HG02623 (cell line): ENCODE data around the gene NCR3LG1.

Source experiments
- ATAC-seq: cut with Tn5 transposase; IDR thresholded peaks from one replicate; pipeline ENCODE4 v1.9.1; 2021; ENCODE audit warnings: moderate library complexity; ENCODE audit not compliant: unreplicated experiment

Gene NCR3LG1

GRCh38 chr11:17391493-17392355 lies 40.1 kb downstream of the NCR3LG1 start:
- ATAC-seq = no peak

- no peak for ATAC-seq
These were observed 41.3 kb downstream of the NCR3LG1 start for GRCh38 chr11:17392872-17393271.

DNA sequence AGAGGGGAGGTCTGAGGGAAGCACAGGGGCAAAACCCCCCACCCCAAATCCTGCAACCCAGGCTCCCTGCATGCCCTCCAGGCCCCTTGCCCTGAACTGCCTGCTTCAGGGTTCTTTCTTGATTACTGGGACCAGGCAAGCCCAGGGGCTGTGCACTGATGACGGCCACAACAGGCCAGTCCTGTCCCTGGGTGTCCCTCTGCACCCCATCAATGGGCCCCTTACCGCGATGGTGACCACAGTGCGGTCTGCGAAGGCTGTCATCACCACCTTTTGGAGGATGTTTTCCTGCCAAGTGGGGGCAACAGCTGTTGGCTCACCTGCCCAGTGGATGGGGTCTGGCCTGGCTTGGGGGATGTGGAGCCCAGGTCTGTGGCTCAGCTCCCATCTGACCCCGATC lies 41.9 kb downstream of the NCR3LG1 start:
- no peak for ATAC-seq

- no peak for ATAC-seq
These were observed 43.3 kb downstream of the NCR3LG1 start for GRCh38 chr11:17394743-17395390.

GRCh38 chr11:17395554-17395961 lies 44.0 kb downstream of the NCR3LG1 start:
- no peak for ATAC-seq

DNA sequence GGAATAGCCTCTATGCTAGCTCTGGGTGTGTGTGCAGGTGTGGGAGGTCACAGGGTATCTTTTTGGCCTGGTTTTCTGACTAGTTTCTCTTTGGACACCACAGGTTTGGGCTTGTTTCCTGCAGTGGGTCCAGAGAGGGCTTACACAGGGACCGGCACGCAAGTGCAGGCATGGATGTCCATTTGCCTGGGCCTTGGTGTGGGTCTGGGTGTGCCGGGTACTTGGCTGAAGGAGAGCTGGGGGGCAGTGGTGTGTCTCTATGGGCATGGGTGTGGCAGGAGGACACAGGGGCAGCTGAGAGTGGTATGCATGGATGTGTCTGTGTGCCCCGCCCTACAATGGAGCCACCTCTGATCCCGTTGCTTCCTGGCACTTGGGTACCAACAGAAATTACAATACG lies 44.4 kb downstream of the NCR3LG1 start:
- ATAC-seq = no peak

- ATAC-seq = no peak
These were observed 45.2 kb downstream of the NCR3LG1 start for GRCh38 chr11:17396598-17397310.

GRCh38 chr11:17397311-17398002 lies 45.9 kb downstream of the NCR3LG1 start:
- no peak for ATAC-seq

DNA sequence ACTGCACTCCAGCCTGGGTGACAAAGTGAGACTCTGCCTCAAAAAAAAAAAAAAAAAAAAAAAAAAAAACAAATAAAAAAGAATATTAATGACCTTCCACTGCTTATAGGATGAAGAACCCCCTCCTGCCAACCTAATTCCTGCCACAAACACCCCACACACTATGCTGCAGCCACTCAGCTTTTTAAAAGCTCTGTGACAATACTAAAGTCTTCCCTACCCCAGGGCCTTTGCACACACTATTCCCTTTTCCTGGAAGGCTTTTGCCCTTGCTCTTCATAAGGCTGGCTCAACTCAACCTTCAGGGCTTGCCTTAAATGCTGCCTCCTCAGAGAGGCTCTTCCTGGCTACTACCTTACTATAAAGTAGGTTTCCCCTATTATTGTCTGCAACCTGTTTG lies 47.6 kb downstream of the NCR3LG1 start:
- ATAC-seq = no peak

DNA sequence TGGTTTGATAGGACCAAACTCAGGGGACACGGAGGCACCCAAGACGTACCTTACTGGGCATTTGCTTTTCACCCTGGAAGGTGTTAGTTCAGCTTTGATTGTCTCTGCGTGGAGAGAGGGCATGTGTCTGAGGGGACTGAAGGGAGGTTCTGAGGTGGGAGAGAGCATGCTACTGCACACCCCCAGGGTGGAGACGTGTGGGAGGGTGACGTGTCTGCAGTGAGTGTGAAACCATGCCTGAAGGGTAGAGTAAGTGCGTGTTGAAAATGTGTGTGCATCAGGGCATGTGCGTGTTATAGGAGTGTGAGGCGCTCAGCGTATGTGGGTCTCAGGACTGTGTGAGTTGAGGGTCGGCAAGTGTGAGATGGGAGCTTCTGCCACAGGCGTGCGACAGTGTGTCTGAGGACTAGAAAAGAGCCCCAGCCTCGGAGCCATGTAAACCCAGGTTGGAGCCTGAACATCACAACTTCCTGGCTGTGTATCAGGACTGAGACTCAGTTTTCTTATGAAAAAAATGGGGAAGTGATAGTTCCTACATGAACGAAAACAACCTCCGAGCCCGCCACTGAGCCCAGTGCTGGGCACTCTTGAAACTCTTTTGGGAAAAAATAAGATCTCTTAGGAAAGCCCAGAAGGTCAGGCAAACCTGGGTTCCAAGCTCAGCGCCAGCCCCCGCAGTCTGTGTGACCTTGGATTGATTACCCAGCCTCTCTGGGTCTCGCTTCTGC lies 48.6 kb downstream of the NCR3LG1 start:
- ATAC-seq = no peak

DNA sequence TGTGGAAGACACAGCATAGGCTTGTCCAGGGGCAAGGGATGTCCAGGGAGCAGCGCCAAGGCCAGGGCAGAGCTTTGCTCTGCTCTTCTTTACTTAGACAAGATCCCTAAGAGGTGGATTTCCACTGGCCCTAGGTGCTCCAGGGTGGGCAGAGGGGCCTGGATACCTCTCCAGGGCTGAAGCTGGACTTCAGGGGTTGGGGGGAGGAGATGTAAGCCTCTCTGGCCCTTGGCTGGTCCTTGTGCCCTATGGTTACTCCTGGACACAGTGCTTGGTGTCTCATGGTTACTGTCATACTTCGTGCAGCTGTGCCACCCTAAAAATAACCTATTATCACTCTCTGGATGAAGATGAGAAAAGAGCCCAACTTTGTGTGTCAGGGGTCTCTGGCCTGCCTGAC lies 49.7 kb downstream of the NCR3LG1 start:
- no peak for ATAC-seq

DNA sequence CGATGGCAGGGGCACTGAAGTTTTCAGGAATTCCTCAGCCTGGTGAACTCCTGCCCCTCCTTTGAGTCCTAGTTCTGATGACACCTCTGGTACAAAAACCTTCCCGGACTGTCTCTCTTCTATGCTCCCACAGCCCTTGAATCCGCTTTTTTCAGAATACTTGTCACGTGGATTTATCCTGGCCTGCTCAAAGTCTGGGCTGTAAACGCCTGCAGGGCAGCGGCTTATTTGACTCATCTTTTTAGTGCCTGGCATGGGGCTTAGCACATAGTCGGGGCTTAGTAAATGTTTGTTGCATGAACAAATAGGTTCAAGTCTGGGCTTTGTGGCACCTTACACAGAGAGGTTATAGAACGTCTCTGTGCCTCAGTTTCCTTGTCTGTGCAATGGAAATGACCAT lies 50.2 kb downstream of the NCR3LG1 start:
- ATAC-seq = no peak

DNA sequence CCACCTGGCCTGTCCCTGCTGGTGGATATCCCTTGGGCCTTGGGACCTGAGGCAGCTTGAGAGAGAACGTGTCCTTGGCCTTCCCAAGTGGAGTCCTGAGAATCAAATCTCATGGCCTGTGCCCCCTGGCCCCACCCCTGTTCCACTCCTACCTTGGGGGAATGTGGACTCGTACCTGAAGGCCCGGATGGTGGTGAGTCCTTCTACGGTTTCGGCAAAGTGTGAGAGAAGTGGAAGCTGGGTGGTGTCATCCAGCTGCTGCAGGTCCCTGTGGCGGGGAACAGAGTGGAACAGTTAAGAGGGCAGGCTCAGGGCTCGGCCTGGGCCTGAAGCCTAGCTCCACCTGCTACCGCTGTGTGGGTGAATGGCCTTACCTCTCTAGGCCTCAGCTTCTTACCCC lies 50.9 kb downstream of the NCR3LG1 start:
- no peak for ATAC-seq

- no peak for ATAC-seq
These were observed 52.6 kb downstream of the NCR3LG1 start for GRCh38 chr11:17403980-17404759.

GRCh38 chr11:17405232-17406005 lies 53.8 kb downstream of the NCR3LG1 start:
- ATAC-seq = no peak

- no peak for ATAC-seq
These were observed 54.6 kb downstream of the NCR3LG1 start for GRCh38 chr11:17406082-17406817.

DNA sequence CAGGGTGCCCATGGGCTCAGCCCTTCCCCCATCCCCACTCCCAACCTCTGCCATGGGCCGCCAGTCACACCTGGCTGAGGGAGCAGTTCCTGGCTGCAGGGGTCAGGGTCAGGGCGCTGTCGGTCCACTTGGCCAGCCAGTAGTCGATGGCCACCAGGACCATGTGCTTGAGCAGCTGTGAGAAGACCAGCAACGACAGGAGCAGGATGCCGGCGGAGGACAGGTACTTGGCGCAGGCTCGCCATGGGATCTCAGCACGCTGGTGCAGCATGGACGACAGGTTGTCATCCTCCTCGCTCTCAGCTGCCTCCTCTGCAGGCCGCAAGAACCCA lies 55.2 kb downstream of the NCR3LG1 start:
- no peak for ATAC-seq

- no peak for ATAC-seq
These were observed 56.0 kb downstream of the NCR3LG1 start for GRCh38 chr11:17407575-17407974.
